ENCODE measurements around the gene ADARB2. TPM values are rescaled to one million over a fixed set of nuclear protein-coding genes. Genes with fewer than 3 reads are reported as not detected.
A peak's percentile ranks its signal among the peaks of the same experiment; 100 is the strongest.

Gene ADARB2
- total RNA-seq, 3 donors from 2014 or later, result 0.31 to 4.2 TPM; not detected in 1

GRCh38 chr10:1175956-1176565, 561.3 kb downstream of the ADARB2 start:
- no peaks in the 10 kb centered on the region for H3K36me3 ChIP-seq (ENCODE audit: low read depth)
- H3K4me3 ChIP-seq, result no peak overlapping the region
- DNase-seq, result no peak
- ATAC-seq, result no peak
- TF ChIP-seq, protein P1, sequence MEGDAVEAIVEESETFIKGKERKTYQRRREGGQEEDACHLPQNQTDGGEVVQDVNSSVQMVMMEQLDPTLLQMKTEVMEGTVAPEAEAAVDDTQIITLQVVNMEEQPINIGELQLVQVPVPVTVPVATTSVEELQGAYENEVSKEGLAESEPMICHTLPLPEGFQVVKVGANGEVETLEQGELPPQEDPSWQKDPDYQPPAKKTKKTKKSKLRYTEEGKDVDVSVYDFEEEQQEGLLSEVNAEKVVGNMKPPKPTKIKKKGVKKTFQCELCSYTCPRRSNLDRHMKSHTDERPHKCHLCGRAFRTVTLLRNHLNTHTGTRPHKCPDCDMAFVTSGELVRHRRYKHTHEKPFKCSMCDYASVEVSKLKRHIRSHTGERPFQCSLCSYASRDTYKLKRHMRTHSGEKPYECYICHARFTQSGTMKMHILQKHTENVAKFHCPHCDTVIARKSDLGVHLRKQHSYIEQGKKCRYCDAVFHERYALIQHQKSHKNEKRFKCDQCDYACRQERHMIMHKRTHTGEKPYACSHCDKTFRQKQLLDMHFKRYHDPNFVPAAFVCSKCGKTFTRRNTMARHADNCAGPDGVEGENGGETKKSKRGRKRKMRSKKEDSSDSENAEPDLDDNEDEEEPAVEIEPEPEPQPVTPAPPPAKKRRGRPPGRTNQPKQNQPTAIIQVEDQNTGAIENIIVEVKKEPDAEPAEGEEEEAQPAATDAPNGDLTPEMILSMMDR (IDR thresholded peaks at IDR 0.05), result no peak
- no peaks in the 10 kb centered on the region for H3K4me1 ChIP-seq (ENCODE audit: low read depth)
- H3K9me3 ChIP-seq, result no peaks in the 10 kb centered on the region
- intact Hi-C loops (cut with DNase I, micrococcal nuclease), result no loop called here

DNA sequence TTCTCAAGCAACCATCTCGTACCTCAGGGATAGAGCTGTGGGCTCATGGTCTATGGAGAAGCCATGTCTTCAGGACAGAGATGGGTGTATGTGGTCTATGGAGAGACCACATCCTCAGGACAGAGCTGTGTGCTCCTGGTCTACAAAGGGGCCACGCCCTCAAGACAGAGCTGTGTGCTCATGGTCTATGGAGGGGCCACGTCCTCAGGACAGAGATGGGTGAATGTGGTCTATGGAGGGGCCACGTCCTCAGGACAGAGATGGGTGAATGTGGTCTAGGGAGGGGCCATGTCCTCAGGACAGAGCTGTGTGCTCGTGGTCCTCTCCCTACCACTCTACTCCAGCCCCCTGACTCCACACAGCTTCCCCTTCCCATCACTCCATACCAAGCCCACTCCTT, 563.3 kb downstream of the ADARB2 start:
- Histone ChIP-seq H3K36me3 (ENCODE audit: low read depth) (no peaks in the 10 kb centered on the region), H3K4me3 (no peak overlapping the region), H3K4me1 (ENCODE audit: low read depth) (no peaks in the 10 kb centered on the region), H3K9me3 (no peaks in the 10 kb centered on the region)
- TF ChIP-seq, protein P1 (IDR thresholded peaks at IDR 0.05), result no peak
- DNase-seq (peak in 1 of 3 donors; percentile 8), ATAC-seq (peak; percentile 9)
- intact Hi-C loops (cut with DNase I, micrococcal nuclease), result no loop called here

- H3K9me3 ChIP-seq, result no peaks in the 10 kb centered on the region
- no peaks in the 10 kb centered on the region for H3K36me3 ChIP-seq (ENCODE audit: low read depth)
- peak in 1 of 3 donors; percentile 7 for DNase-seq
- no peak overlapping the region for H3K4me3 ChIP-seq
- no peaks in the 10 kb centered on the region for H3K4me1 ChIP-seq (ENCODE audit: low read depth)
- intact Hi-C loops (cut with DNase I, micrococcal nuclease), result no loop called here
- TF ChIP-seq, protein P1 (IDR thresholded peaks at IDR 0.05), result no peak
- ATAC-seq, result peak; percentile 23
Observed at GRCh38 chr10:1173091-1173490, 564.2 kb downstream of the ADARB2 start.

DNA sequence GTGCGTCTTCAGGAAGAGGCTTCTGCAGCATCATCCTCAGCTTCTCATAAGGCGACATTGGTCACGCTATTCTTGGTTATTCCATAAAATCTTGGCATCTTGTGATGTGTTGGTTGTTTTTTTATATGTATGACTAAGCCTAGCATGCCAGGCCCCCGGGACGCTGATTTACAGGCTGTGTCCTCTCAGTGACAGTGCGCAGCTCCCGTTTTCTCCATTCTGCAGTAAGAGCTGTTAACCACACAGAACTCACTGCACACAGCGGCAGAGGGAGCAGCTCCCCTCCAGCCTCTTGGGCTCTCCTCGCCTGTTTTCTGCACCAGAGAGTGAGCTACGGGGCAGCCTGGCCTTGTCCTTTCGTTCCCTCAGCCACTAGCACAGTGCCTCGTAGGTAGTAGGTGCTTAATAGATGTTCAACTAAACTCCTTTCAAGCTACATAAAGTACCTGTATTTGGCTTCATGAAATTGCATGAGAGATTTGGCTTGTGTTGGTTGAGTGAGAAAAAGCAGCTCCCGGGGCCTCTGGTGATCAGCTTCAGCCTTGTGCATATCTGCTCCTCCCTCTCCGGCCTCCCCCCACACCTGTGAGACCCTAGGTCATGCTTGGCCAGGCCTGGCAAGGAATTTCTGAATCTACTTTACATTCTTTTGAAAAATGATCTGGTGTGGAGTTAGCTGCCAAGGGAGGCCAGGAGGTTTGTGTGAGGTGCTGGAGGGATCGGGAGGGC, 564.9 kb downstream of the ADARB2 start:
- Histone ChIP-seq H3K4me3 (no peak overlapping the region), H3K9me3 (no peaks in the 10 kb centered on the region), H3K4me1 (ENCODE audit: low read depth) (no peaks in the 10 kb centered on the region), H3K36me3 (ENCODE audit: low read depth) (no peaks in the 10 kb centered on the region)
- ATAC-seq (no peak), DNase-seq (peak in 1 of 3 donors; percentile 0)
- TF ChIP-seq, protein P1 (IDR thresholded peaks at IDR 0.05), result no peak
- intact Hi-C loops (cut with DNase I, micrococcal nuclease), result no loop called here

DNA sequence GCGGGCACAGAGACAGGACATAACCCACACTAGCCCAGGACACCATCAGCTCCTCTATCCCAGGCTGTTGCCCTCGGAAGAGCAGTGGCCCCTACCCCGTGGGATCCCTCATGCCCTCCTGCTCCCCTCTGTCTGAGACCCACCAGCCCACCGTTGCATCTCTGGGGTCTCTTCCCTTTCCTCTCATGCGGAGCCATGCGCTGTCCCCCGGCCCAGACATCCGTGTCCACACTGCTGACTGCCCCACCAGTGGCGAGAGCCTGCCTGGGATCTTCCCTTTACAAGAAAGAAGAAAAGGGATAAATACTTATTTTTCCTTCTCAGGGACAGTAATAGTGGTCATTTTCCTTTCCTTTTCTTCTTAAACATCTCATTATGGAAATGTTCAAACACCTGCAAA, 565.7 kb downstream of the ADARB2 start:
- no peak overlapping the region for H3K4me3 ChIP-seq
- TF ChIP-seq, protein P1 (IDR thresholded peaks at IDR 0.05), result no peak
- intact Hi-C loops (cut with DNase I, micrococcal nuclease), result no loop called here
- ATAC-seq (no peak), DNase-seq (peak in 1 of 3 donors; percentile 9)
- no peaks in the 10 kb centered on the region for H3K9me3 ChIP-seq
- H3K36me3 ChIP-seq (ENCODE audit: low read depth), result no peaks in the 10 kb centered on the region
- no peaks in the 10 kb centered on the region for H3K4me1 ChIP-seq (ENCODE audit: low read depth)
